Measurements from ENCODE around the gene SMCO2. TPM values are rescaled to one million over a fixed set of nuclear protein-coding genes. Genes with fewer than 3 reads are reported as not detected.

SMCO2 gene
- total and polyA plus RNA-seq, 10 donors, result 0.06 to 0.92 (median 0.16) TPM; not detected in 7

DNA sequence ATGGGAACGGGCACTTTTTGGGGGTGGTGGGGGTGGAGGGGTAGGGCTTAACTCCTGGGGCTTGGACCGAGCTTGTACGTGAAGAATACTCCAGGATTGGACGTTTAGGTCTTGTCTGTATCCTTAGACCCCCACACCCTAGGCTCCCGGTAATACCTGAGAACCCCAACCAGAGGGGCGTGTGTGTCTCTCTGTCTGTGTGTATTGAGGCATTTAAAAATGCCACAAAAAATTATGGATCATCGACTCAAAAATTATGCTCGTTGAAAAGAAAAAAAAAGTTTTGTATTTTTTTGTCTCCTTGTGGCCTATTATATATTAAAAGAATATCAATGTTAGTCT is 77.9 kb downstream of the SMCO2 start:
- DNase-seq, result no peak
- H3K36me3 ChIP-seq, result no peaks in the 10 kb centered on the region
- WGBS, 5 donors, result 0 to 1% (median 0%) methylated on average over 8 of the region's 8 CpGs
- intact Hi-C loops (cut with DNase I; ENCODE audit: low total_unique reads), result no loop called here
- no peaks in the 10 kb centered on the region for H3K27me3 ChIP-seq (replicated peaks in 1 of 7)
- no peaks in the 10 kb centered on the region for H3K9me3 ChIP-seq
- peak overlapping the region; percentile 43 to 74 (median 68) for H3K4me3 ChIP-seq
- TF ChIP-seq, protein P1, sequence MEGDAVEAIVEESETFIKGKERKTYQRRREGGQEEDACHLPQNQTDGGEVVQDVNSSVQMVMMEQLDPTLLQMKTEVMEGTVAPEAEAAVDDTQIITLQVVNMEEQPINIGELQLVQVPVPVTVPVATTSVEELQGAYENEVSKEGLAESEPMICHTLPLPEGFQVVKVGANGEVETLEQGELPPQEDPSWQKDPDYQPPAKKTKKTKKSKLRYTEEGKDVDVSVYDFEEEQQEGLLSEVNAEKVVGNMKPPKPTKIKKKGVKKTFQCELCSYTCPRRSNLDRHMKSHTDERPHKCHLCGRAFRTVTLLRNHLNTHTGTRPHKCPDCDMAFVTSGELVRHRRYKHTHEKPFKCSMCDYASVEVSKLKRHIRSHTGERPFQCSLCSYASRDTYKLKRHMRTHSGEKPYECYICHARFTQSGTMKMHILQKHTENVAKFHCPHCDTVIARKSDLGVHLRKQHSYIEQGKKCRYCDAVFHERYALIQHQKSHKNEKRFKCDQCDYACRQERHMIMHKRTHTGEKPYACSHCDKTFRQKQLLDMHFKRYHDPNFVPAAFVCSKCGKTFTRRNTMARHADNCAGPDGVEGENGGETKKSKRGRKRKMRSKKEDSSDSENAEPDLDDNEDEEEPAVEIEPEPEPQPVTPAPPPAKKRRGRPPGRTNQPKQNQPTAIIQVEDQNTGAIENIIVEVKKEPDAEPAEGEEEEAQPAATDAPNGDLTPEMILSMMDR (IDR thresholded peaks at IDR 0.05 in 8 of 11, conservative IDR thresholded peaks at IDR 0.05 in 3 of 11), result no peak
- TF ChIP-seq POLR2A (IDR thresholded peaks at IDR 0.05), result no peak
- peaks cover 0 to 57% (median 35%) of the 10 kb centered on the region in 6 donors for H3K4me1 ChIP-seq
- peak overlapping the region; percentile 79 to 90 (median 87) for H3K27ac ChIP-seq

DNA sequence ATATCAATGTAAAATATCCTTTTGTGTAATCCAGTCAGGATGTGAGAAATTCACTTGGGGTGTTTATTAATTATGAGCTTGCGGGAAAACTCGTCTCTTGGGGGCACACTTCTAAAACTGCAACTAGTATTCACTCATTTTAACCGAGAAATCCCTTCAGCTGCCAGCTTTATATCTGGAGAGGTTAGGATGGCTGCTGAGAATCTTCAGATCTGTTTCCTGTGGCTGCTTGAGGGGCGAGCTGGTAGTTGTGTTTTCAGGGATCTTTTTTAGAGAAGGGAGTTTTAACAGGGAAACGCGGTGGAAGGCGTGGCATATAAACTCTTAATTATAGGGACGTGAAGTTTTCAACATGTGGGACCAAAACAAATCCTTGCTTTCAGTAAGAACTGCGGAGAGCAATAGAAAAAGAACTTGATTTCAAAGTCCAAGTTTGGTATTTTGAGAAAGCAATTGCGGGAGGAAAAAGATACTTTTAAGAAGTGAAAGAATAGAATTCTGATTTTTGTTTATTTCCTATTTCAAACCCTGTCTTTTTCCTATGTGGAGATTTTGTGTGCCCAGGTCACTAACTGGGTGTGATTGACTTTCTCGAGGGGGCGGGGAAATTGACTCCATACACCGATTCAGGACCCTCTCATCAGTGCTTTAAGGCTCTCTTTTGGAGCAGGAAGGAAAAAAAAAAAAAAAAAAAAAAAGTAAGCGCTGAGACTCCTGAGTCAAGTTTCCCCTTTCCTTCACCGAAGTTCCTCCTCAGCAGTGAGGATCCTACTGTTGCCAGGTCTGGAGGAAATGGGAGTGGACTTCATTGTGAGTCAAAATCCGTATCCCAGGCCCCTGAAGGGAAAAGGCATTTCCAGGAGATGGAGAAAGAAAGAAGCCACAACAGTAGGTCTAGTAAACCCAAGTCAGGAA is 78.6 kb downstream of the SMCO2 start:
- H3K4me3 ChIP-seq, result peak overlapping the region; percentile 43 to 74 (median 68)
- no peaks in the 10 kb centered on the region for H3K9me3 ChIP-seq
- no peak for DNase-seq
- WGBS, 5 donors, result 4 to 6% (median 5%) methylated on average over 16 of the region's 16 CpGs
- TF ChIP-seq POLR2A (IDR thresholded peaks at IDR 0.05) (no peak), POLR2AphosphoS5 (IDR thresholded peaks at IDR 0.05) (no peak)
- TF ChIP-seq, protein P1 (IDR thresholded peaks at IDR 0.05 in 8 of 11, conservative IDR thresholded peaks at IDR 0.05 in 3 of 11), result no peak
- no peaks in the 10 kb centered on the region for H3K36me3 ChIP-seq
- H3K27me3 ChIP-seq (replicated peaks in 1 of 7), result no peaks in the 10 kb centered on the region
- peak overlapping the region; percentile 79 to 90 (median 87) for H3K27ac ChIP-seq
- H3K4me1 ChIP-seq, result peaks cover 0 to 57% (median 36%) of the 10 kb centered on the region in 6 donors
- intact Hi-C loops (cut with DNase I; ENCODE audit: low total_unique reads), result no loop called here

DNA sequence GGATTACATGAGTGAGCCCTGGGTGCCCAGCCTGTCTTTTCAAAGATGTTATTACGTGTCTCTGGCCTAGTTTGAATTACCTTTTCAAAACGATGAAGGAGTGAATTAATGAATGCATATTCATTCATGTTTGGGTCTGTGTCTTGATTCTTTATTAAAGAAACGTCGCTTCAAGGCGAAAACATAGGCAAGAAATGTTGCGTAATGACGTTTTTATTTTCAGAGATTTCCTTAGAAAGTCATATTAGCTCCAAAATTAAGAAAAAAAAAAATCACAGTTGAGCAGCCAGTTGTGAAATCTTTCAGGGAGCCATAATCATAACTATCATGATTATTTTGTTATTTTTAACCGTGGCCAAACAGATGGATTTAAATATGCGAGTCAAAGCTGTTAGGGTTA is 81.0 kb downstream of the SMCO2 start:
- intact Hi-C loops (cut with DNase I; ENCODE audit: low total_unique reads), result no loop called here
- H3K27ac ChIP-seq, result no peak overlapping the region
- H3K4me1 ChIP-seq, result peaks cover 0 to 57% (median 38%) of the 10 kb centered on the region in 6 donors
- H3K9me3 ChIP-seq, result no peaks in the 10 kb centered on the region
- H3K4me3 ChIP-seq, result no peak overlapping the region
- no peak for TF ChIP-seq POLR2A (IDR thresholded peaks at IDR 0.05)
- TF ChIP-seq, protein P1 (IDR thresholded peaks at IDR 0.05 in 8 of 11, conservative IDR thresholded peaks at IDR 0.05 in 3 of 11), result no peak
- no peak for TF ChIP-seq POLR2AphosphoS5 (IDR thresholded peaks at IDR 0.05)
- H3K36me3 ChIP-seq, result no peaks in the 10 kb centered on the region
- WGBS, 5 donors, result 82 to 91% (median 85%) methylated on average over 9 of the region's 9 CpGs
- no peaks in the 10 kb centered on the region for H3K27me3 ChIP-seq (replicated peaks in 1 of 7)
- no peak for DNase-seq

DNA sequence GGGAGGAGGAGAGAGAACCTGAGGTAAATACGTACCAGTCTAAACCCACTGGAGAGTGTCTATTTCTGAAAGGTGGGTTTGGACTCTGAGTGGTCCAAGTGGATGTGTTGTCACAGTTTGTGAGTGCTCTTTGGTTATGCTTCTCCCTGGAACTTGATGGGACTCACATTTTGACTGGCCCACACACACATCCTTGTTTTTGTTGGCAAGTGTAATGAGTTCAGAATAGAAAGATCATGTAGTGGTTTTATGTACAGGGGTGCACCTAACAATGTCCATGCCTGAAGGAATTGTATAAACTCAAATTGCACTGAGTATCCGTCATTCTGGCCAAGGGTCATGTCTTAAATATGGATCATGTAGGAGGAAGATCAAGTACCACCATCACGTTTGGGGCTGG is 82.3 kb downstream of the SMCO2 start:
- TF ChIP-seq, protein P1 (IDR thresholded peaks at IDR 0.05 in 8 of 11, conservative IDR thresholded peaks at IDR 0.05 in 3 of 11), result no peak
- TF ChIP-seq POLR2A (IDR thresholded peaks at IDR 0.05) (no peak), POLR2AphosphoS5 (IDR thresholded peaks at IDR 0.05) (no peak)
- DNase-seq, result no peak
- Histone ChIP-seq H3K9me3 (no peaks in the 10 kb centered on the region), H3K27me3 (replicated peaks in 1 of 7) (no peaks in the 10 kb centered on the region), H3K4me3 (no peak overlapping the region), H3K27ac (no peak overlapping the region), H3K4me1 (peaks cover 2 to 59% (median 29%) of the 10 kb centered on the region in 6 donors), H3K36me3 (no peaks in the 10 kb centered on the region)
- intact Hi-C loops (cut with DNase I; ENCODE audit: low total_unique reads), result no loop called here
- 68 to 92% (median 86%) methylated on average over 3 of the region's 3 CpGs for WGBS, 5 donors
